CD14-positive monocyte (primary cell): ENCODE measurements around the gene CPSF3. TPM values are rescaled to one million over a fixed set of nuclear protein-coding genes. Genes with fewer than 3 reads are reported as not detected.

Experiments used
- DNase-seq, 3 donors: peaks; one replicate each; pipeline ENCODE4 v3.0.0-alpha.2; 2011 to 2022
- H2AFZ ChIP-seq: 2 replicates; pipeline ENCODE4 v1.6.0; 2012; ENCODE audit warnings: mild to moderate bottlenecking, low read depth, low read length, inconsistent platforms; ENCODE audit not compliant: insufficient read depth, poor library complexity, severe bottlenecking
- H3K27ac ChIP-seq, 2 donors: 1 replicate in 1 of 2; 2 replicates in 1 of 2; pipeline ENCODE4 v1.5.1; 2012 to 2013; ENCODE audit warnings: low read length in 2 of 2, control low read depth in 1 of 2, inconsistent platforms in 1 of 2, low read depth in 1 of 2, mild to moderate bottlenecking in 1 of 2
- H3K27me3 ChIP-seq, 2 donors: one replicate each; pipeline versions ENCODE4 v1.6.0 to v1.6.1; 2011 to 2013; ENCODE audit warnings: low read length in 2 of 2; ENCODE audit not compliant: control insufficient read depth in 2 of 2, insufficient read depth in 2 of 2
- H3K36me3 ChIP-seq, 2 donors: replicated peaks in 1 of 2; 1 replicate in 1 of 2; 2 replicates in 1 of 2; pipeline versions ENCODE4 v1.5.1 to v1.6.1; 2012 to 2013; ENCODE audit warnings: low read length in 2 of 2, control low read depth in 1 of 2, inconsistent platforms in 1 of 2, mild to moderate bottlenecking in 1 of 2; ENCODE audit not compliant: insufficient read depth in 2 of 2, control insufficient read depth in 1 of 2
- H3K4me1 ChIP-seq, 2 donors: 1 replicate in 1 of 2; 2 replicates in 1 of 2; pipeline versions ENCODE4 v1.5.1 to v1.6.1; 2012 to 2013; ENCODE audit warnings: low read length in 2 of 2, control low read depth in 1 of 2, inconsistent platforms in 1 of 2, mild to moderate bottlenecking in 1 of 2, moderate library complexity in 1 of 2; ENCODE audit not compliant: insufficient read depth in 2 of 2, control insufficient read depth in 1 of 2
- H3K4me2 ChIP-seq: replicated peaks from 2 replicates; pipeline ENCODE3; 2012; ENCODE audit warnings: low read length, moderate library complexity, mild to moderate bottlenecking; ENCODE audit not compliant: poor library complexity, severe bottlenecking; ENCODE audit errors: extremely low read depth
- H3K4me3 ChIP-seq, 3 experiments: fragments of 200-600 bp in 1 of 3; sonication (generic) in 1 of 3; replicated peaks in 1 of 3; 1 replicate in 2 of 3; 2 replicates in 1 of 3; pipeline ENCODE4 v1.5.1; 2011 to 2013; ENCODE audit warnings: low read length in 3 of 3, mild to moderate bottlenecking in 3 of 3, control low read depth in 2 of 3, low read depth in 2 of 3, inconsistent platforms in 1 of 3, moderate library complexity in 1 of 3
- H3K79me2 ChIP-seq: 2 replicates; pipeline ENCODE4 v1.6.0; 2012; ENCODE audit warnings: mild to moderate bottlenecking, control low read depth, inconsistent platforms, low read length, moderate library complexity; ENCODE audit not compliant: insufficient read depth
- H3K9ac ChIP-seq: 2 replicates; pipeline ENCODE4 v1.6.0; 2017; ENCODE audit warnings: low read length, mild to moderate bottlenecking; ENCODE audit not compliant: insufficient read depth, poor library complexity, severe bottlenecking
- H3K9me3 ChIP-seq, 2 donors: replicated peaks in 1 of 2; 1 replicate in 1 of 2; 2 replicates in 1 of 2; pipeline versions ENCODE4 v1.5.1 to v1.6.1; 2012 to 2013; ENCODE audit warnings: low read length in 2 of 2, control low read depth in 1 of 2; ENCODE audit not compliant: control insufficient read depth in 1 of 2, insufficient read depth in 1 of 2
- H4K20me1 ChIP-seq: 2 replicates; pipeline ENCODE4 v1.6.0; 2012; ENCODE audit warnings: mild to moderate bottlenecking, low read length, control low read depth, moderate library complexity; ENCODE audit not compliant: insufficient read depth
- H3K27ac Mint-ChIP-seq, 7 donors: one replicate each; pipeline ENCODE4 v1.8.0; 2020; ENCODE audit warnings: mild to moderate bottlenecking in 7 of 7, mixed read lengths in 7 of 7, moderate library complexity in 6 of 7, inconsistent platforms in 2 of 7
- H3K27me3 Mint-ChIP-seq, 3 donors: one replicate each; pipeline ENCODE4 v1.8.0; 2021 to 2022; ENCODE audit warnings: low read depth in 3 of 3, mild to moderate bottlenecking in 3 of 3, mixed read lengths in 3 of 3, moderate library complexity in 3 of 3, inconsistent platforms in 1 of 3
- H3K36me3 Mint-ChIP-seq, 2 donors: one replicate each; pipeline ENCODE4 v1.8.0; 2020; ENCODE audit warnings: mixed read lengths in 2 of 2, inconsistent platforms in 1 of 2, mild to moderate bottlenecking in 1 of 2
- H3K4me1 Mint-ChIP-seq: one replicate; pipeline ENCODE4 v1.8.0; 2020; ENCODE audit warnings: mild to moderate bottlenecking, mixed read lengths
- H3K4me3 Mint-ChIP-seq, 2 donors: one replicate each; pipeline ENCODE4 v1.8.0; 2020; ENCODE audit warnings: mild to moderate bottlenecking in 2 of 2, mixed read lengths in 2 of 2, moderate library complexity in 1 of 2
- H3K9me3 Mint-ChIP-seq, 7 donors: one replicate each; pipeline ENCODE4 v1.8.0; 2020 to 2022; ENCODE audit warnings: mixed read lengths in 7 of 7, mild to moderate bottlenecking in 6 of 7, moderate library complexity in 6 of 7, inconsistent platforms in 2 of 7
- CTCF ChIP-seq: fragments of 200-600 bp; IDR thresholded peaks from one replicate; pipeline ENCODE4 v1.8.0; 2022; ENCODE audit warnings: antibody characterized with exemption, mild to moderate bottlenecking
- WGBS: methylation state at CpG from one replicate; pipeline ENCODE4 v1.1.5; 2013; ENCODE audit warnings: missing lambda C conversion rate; ENCODE audit not compliant: insufficient coverage; 5-methylcytosine and 5-hydroxymethylcytosine counted together
- intact Hi-C, 2 donors: fragments of 100-400 bp; cut with micrococcal nuclease; formaldehyde crosslinking; loops; one replicate each; pipeline versions ENCODE4 v1.15.0 to v1.15.1; 2023
- polyA plus RNA-seq, 3 donors: library from polyadenylated mRNA; depleted of rRNA in 1 of 3; unstranded in 2 of 3; stranded (reverse) in 1 of 3; fragments of 300-500 nt in 2 of 3; fragments of >200 nt in 1 of 3; fragmentation: Illumina TruSeq in 2 of 3; gene quantifications; 1 replicate in 2 of 3; 2 replicates in 1 of 3; pipeline ENCODE4 v1.2.3, GENCODE V29; 2012 to 2021

Gene CPSF3
- polyA plus RNA-seq, 3 donors, result 17.2 to 34.0 (median 26.6) TPM

GRCh38 chr2:9398881-9399780 is 24.3 kb upstream of the CPSF3 start:
- H3K36me3 ChIP-seq, result peaks cover 0 to 10% of the 10 kb centered on the region in 2 donors
- H3K9ac ChIP-seq, result no peak overlapping the region
- Mint-ChIP-seq H3K27me3 (peaks cover 0 to 2% (median 1%) of the 10 kb centered on the region in 3 donors), H3K27ac (peak overlapping the region in 3 of 7 donors; percentile 24 to 73 (median 52)), H3K4me1 (no peaks in the 10 kb centered on the region), H3K9me3 (peaks cover 0 to 2% (median 0%) of the 10 kb centered on the region in 7 donors), H3K4me3 (no peak overlapping the region), H3K36me3 (peaks cover 5 to 11% of the 10 kb centered on the region in 2 donors)
- intact Hi-C loops, result no loop called here
- no peak overlapping the region for H3K4me3 ChIP-seq
- no peak for DNase-seq
- 92% methylated on average over 18 of the region's 20 CpGs for WGBS
- H3K4me2 ChIP-seq, result no peak overlapping the region
- no peaks in the 10 kb centered on the region for H4K20me1 ChIP-seq
- H3K79me2 ChIP-seq, result no peaks in the 10 kb centered on the region
- H3K4me1 ChIP-seq, result no peaks in the 10 kb centered on the region
- no peak overlapping the region for H3K27ac ChIP-seq
- H2AFZ ChIP-seq, result no peak overlapping the region
- TF ChIP-seq CTCF, result no peak
- H3K27me3 ChIP-seq, result no peaks in the 10 kb centered on the region
- no peaks in the 10 kb centered on the region for H3K9me3 ChIP-seq

- no peak for TF ChIP-seq CTCF
- intact Hi-C loops, result no loop called here
- Mint-ChIP-seq H3K36me3 (peaks cover 5 to 12% of the 10 kb centered on the region in 2 donors), H3K27ac (no peak overlapping the region), H3K9me3 (peaks cover 0 to 2% (median 0%) of the 10 kb centered on the region in 7 donors), H3K4me1 (no peaks in the 10 kb centered on the region), H3K27me3 (peaks cover 0 to 2% (median 1%) of the 10 kb centered on the region in 3 donors), H3K4me3 (no peak overlapping the region)
- H3K79me2 ChIP-seq, result no peaks in the 10 kb centered on the region
- no peaks in the 10 kb centered on the region for H3K9me3 ChIP-seq
- H3K4me1 ChIP-seq, result no peaks in the 10 kb centered on the region
- H3K27ac ChIP-seq, result no peak overlapping the region
- H3K27me3 ChIP-seq, result no peaks in the 10 kb centered on the region
- H3K36me3 ChIP-seq, result peaks cover 0 to 17% of the 10 kb centered on the region in 2 donors
- H3K9ac ChIP-seq, result no peak overlapping the region
- 89% methylated on average over 9 of the region's 12 CpGs for WGBS
- no peak overlapping the region for H2AFZ ChIP-seq
- H3K4me2 ChIP-seq, result no peak overlapping the region
- H4K20me1 ChIP-seq, result no peaks in the 10 kb centered on the region
- DNase-seq, result no peak
- H3K4me3 ChIP-seq, result no peak overlapping the region
Observed at GRCh38 chr2:9400268-9401058, 23.0 kb upstream of the CPSF3 start.
